NCI-H748 treated with DMSO at 0.1 percent for 48 hours (cell line): ENCODE results near the gene SFMBT2.
"Not testable (repeated sequence)": the region's sequence is repeated elsewhere in the genome, so short reads cannot be mapped to it uniquely, and the experiment has no call there.

ENCODE experiments used
- DNase-seq: peaks from one replicate; lab custom pipeline; 2025; lab: John Stamatoyannopoulos, UW

The SFMBT2 gene

DNA sequence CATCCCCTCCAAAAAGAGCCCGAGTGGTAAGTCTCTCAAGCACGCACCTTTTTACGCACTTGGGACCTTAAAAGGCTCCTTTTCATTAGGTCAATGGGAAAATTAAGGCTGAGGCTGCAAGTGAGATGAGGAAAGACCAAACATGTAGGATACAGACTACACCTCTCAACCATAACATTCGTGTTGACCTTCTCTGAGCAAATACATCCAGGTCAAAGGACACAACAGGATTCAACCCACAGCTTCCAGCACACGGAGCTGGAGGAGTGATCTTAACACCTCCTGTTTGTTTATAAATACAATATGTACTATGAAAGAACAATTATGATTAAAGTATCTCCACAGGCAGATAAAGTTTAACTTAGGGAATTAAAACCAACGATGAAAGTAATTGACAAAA is 9.7 kb downstream of the SFMBT2 start:
- no peak for DNase-seq

DNA sequence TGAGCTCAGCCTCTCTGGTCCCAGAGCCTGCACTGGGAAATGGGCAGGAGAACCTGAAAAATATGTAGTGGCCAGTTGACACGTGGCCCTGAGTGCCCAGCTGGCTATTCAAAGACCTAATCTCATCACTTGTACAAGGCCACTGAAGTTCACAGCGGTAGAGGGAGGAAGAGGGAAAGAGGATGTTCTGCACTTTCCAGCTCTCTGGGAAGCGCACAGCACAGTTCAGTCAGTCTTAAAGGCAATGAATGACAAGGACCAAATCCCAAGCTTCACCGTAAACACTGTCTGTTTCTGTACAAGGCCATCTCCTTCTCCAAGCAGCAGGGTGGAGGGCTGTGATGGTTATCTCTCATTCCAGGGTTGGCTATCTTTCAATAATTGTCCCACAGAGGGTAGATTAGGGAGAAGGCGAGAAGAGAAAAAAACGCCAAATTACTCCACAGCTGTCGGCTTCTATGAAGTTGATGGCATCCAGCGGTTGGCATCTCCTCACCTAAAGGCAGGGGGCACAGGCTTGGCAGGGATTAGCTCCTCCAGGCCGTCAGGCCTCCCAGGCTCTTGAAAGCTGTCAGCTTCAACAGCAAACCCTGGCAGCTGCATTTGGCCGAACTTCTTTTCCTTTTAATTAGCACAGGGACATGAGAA is 10.6 kb downstream of the SFMBT2 start:
- no peak for DNase-seq

DNA sequence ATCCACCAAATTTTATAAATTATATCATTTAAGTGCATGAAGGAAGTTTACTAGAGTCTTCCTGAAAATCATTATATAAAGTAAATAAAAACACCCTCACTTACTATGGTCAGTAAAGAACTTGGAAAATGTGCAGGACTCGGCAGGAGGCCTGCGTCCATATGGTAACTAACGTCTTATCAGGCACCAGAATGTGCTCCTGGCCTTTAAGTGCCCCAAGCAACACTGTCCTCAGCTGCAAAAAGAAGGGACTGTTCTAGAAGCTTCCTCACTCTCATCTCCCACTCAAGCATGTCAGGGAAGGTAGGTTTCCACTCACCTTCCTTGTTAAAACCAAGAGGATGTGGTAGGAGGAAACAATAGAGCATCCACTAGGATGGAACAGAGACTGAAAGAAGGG is 11.3 kb downstream of the SFMBT2 start:
- no peak for DNase-seq

DNA sequence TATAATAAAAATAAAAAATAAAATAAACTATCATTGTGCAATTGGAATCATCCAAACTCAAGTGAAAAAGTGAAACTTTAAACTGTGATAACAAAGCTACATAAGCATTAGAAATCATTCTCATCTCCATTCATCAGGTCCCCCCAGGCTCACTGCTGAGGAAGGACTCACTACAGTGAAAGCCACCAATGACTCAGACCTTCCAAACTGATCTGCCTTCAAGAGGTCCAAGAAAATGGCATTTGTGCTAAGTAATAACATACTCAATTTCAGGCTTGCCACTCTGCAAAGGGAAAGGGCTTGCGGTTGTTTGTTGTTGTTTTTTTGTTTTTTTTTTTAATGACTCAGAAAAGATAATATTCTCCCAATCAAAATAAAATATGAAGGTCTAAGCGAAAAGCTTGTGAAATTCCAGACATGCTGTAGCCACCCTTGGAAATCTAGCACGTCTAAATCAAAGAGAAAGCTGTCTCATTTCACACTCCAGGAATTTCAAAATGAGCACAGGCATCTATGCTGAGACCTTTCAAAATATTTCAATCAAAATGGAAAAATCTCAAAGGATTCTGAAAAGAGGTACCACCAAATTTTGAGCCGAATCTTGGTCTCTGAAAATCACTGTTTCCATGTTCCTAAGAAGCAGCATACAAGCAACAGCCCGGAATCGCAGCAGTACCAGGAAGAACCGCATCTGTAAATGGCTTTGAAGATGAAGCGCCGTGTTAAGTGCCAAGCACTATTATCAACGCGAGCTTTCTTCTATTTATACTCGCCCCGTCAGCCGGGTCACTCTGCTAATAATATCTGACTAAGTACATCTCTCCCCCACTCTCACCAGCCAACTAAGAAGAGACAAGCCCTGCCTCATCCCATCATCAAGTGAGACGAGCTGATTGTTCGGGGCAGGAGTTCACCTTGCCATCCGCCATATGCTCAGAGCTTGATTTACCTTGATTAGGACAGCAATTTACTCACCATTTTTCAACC is 13.5 kb downstream of the SFMBT2 start:
- no peak for DNase-seq

DNA sequence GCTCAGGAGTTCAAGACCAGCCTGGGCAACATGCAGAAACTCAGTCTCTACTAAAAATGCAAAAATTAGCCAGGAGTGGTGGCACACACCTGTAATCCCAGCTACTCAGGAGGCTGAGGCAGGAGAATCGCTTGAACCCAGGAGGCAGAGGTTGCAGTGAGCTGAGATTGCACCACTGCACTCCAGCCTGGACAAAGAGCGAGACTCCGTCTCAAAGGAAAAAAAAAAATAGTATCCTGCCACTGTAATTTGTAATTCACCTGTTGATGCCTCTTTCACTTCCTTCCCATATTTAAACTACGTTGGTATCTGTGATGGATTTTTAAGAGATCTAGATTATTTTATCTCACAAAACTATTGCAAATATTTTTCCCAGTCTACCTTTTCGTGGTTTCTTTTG is 18.5 kb downstream of the SFMBT2 start:
- DNase-seq, result not testable (repeated sequence)

DNA sequence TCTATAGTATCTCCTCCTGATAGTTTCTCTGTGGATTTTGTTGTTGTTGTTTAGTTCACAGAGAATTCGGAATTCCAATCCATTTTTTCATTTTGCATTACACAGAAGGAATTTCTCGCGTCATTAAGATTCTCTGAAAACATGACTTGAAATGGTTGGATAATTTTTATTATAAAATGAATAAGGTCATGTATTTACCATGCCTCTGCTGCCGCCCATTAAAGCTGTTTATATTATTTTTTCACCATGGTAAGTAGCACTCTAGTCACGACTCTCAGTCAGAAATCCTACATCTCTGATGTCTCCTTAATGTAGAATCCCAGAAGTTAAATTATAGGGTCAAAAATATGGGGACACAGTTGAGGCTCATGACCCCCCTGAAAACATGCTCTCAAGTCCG is 19.1 kb downstream of the SFMBT2 start:
- no peak for DNase-seq

DNA sequence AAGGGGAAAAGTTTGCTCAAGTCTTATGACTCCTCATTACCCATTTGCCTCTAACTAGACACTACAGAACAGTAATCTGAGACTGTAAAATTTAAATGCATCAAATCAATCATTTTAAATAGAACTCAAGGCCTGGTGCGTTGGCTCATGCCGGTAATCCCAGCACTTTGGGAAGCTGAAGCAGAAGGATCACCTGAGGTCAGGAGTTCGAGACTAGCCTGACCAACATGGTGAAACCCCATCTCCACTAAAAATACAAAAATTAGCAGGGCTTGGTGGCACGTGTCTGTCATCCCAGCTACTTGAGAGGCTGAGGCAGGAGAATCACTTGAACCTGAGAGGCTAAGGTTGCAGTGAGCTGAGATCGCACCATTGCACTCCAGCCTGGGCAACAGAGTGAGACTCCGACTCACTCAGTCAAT is 20.1 kb downstream of the SFMBT2 start:
- not testable (repeated sequence) for DNase-seq

GRCh38 chr10:7389844-7390243 is 21.0 kb downstream of the SFMBT2 start:
- DNase-seq, result no peak

GRCh38 chr10:7389346-7389745 is 21.5 kb downstream of the SFMBT2 start:
- no peak for DNase-seq

DNA sequence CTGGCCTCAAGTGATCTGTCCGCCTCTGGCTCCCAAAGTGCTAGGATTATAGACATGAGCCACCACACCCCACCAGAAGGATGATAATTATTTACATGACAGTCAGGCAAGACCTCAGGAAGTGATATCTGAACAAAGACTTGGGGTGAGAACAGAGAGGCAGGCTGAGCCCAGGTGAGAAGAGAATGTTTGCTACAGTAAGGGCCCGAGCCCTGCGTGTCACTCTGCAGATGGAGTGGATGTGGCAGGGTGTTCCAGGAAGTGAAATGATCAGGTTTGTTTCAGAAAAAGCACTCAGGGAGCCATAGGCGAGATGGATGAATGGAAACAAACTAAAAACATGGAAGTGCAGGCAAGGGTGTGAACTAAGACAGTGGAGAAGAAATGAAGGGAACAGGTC is 22.2 kb downstream of the SFMBT2 start:
- no peak for DNase-seq

DNA sequence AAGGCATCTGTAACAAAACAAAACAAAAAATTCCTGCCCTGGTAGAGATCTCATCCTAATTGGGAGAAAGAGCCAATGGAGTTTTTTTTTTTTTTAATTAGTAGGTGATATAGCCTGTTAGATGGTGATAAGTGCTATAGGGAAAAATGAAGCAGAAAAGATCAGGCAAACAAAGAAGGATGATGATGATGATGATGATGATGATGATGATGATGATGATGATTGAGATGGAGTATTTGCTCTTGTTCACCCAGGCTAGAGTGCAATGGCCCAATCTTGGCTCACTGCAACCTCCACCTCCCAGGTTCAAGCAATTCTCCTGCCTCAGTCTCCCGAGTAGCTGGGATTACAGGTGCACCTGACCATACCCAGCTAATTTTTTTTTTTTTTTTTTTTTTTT is 22.7 kb downstream of the SFMBT2 start:
- DNase-seq, result not testable (repeated sequence)

DNA sequence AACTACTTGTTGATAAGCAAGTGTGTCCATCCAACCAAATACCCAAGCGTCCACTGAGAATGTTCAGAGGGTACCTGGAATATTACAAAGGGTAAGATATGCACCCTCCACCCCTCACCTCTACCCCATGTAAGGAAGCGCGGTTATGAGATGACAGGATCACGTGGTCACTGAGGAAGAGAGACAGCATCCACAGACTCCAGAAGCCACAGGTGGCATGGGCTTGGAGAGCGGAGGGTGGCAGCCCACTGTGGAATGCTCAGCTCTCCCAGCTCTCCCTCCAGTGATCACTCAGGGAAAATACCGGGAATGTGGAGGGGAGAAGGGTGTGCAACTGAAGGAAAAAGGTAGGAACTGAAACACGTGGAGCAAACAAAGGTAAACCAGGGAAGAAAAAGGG is 25.7 kb downstream of the SFMBT2 start:
- no peak for DNase-seq

DNA sequence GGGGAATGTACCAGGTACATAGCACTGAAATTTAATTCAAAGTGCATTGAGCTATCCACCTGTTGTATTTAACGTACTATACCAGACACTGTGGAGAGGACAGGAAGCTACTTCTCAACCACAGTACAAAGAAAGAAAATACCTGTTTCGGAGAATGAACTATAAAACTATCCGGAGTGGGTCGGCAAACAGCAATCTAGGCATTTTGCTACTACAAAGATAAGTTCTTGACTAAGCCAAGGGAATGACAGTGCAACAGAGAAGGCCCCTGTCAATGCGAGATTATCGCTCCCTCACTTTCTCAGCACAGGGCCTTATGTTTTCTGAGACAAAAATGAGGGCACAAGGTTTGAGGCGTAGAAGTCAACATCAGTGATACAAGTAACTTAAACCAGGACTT is 27.4 kb downstream of the SFMBT2 start:
- no peak for DNase-seq

DNA sequence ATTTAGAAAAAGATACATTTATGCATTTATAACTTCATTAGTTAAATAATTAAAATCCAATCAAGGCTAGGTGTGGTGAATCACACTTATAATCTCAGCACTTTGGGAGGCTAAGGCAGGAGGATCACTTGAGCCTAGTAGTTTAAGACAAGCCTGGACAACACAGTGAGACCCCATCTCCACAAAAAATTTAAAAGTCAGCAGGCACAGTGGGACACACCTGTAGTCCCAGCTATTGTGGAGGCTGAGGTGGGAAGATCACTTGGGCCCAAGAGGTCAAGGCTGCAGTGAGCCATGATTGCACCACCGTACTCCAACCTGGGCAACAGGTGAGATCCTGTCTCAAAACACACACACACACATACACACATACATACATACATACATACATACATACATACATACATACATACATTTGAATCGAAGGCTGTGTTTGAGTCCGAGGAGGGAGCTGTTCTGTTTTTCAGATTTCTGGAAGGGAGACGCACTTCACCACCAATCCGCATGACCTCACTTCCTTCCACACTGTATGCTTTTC is 30.1 kb downstream of the SFMBT2 start:
- DNase-seq, result no peak

DNA sequence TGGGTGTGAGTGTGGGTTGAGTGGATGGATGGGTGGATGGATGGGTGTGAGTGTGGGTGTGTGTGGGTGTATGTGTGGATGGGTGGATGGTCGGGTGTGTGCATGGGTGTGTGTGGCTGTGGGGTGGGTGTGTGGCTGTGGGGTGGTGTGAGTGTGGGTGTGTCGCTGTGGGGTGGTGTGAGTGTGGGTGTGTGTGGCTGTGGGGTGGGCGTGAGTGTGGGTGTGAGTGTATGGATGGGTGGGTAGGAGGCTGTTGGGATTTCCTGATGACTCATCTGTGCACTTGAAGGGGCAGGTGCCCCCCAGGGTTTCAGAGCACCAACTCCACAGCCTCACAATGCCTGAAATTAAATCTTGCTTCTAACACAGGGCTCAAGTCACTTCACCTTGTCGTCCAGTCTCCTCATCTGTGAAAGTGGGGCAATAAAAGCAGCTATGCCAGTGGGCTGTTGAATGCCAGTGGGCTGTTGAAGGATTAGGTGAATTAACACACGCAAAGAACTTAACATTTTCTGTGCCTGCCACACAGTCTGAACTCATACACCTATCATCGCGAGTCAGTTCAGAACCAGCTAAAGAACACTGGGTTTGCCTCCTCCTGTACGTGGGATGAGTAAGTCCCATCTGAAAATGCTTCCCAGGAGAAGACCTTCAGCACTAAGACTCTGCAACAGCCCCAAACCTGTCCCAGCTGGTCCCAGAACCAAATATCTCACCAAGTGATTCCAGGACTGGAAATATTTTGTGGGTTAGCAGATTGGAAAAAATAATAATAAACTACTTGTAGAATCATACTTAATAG is 32.0 kb downstream of the SFMBT2 start:
- no peak for DNase-seq

GRCh38 chr10:7377614-7378248 is 33.1 kb downstream of the SFMBT2 start:
- DNase-seq, result no peak

DNA sequence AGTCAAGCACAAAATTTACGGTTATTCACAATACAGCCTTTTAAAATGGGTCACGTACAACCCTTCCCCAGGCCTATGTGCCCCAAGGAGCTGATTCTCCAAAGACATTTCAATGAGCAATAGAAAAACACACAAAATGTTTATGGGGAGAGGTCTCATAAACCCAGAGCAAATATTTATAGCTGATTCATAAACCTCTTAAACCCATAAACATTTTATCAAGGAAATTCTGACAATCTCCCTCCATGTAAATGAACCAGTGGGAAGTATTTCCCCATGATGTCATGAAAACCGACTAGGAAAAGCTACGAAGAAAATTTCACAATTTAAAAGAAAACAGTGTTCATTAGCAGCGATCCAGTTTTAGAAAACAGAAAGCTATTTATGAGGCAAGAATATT is 36.0 kb downstream of the SFMBT2 start:
- no peak for DNase-seq

DNA sequence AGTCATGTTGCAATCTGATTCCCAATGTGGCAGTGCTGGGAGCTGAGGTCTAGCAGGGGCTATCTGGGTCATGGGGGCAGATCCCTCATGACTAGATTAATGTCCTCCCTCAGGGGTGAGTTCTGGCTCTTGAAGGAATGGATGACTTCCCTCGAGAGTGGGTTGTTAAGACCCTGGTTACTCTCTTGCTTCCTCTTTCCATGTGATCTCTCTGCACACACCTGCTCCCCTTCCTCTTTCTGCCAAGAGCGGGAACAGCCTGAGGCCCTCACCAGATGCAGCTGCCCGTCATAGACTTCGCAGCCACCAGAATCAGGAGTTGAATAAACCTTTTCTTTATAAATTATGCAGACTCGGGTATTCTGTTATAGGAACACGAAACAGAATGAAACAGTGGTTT is 37.8 kb downstream of the SFMBT2 start:
- no peak for DNase-seq

GRCh38 chr10:7372504-7372903 is 38.3 kb downstream of the SFMBT2 start:
- DNase-seq, result no peak

DNA sequence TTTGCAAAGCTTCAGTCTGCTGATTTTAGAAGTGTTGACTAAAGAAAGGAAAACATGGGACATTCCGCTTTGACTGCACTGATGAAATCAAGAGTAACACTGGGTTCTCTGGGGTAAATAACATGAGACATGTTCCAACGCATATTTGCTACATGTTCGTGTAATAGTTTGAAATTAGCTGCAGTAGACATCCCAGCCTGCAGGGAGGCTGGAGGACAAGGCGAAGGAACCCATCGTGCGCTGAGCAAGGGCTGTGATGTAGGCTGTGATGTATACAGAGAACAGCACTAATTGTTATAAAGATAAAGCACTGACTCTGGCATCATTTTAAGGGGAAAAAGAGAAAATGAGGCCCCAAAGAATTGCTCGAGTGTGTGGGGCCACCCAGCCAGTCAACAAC is 40.3 kb downstream of the SFMBT2 start:
- no peak for DNase-seq

- no peak for DNase-seq
Observed at GRCh38 chr10:7365027-7365745, 45.6 kb downstream of the SFMBT2 start.
